Measurements from ENCODE around the gene CALCB. TPM values are rescaled to one million over a fixed set of nuclear protein-coding genes. Genes with fewer than 3 reads are reported as not detected.

Gene CALCB
- total RNA-seq, 1 donor from 2014 or later: not detected

DNA sequence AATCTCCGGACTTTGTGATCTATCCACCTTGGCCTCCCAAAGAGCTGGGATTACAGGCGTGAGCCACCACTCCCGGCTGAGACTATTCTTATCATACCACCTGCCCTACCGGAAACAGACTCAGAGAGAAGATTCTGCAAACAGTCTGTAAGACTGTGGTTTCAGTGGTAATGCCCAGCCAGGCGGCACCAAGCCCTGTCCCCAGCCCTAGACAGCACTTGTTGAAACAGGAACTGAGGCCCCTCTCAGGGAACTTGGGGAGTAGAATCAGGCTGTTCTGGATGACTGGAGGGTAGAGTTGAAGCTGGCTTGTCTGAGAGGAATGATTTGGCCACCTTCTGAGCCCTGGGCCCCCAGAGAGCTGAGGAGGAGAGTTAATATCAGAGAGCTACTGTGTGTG lies 40.0 kb downstream of the CALCB start:
- TF ChIP-seq CTCF (IDR thresholded peaks at IDR 0.05; ENCODE audit: unreplicated experiment): no peak
- H3K9me3 Mint-ChIP-seq (ENCODE audit: low read depth): no peaks in the 10 kb centered on the region
- H3K27ac Mint-ChIP-seq: no peak overlapping the region
- peaks cover 11% of the 10 kb centered on the region for H3K4me1 Mint-ChIP-seq (ENCODE audit: low read depth)
- H3K4me3 Mint-ChIP-seq (ENCODE audit: low read depth): peak overlapping the region; percentile 57
- peaks cover 63% of the 10 kb centered on the region for H3K27me3 Mint-ChIP-seq
- H3K36me3 Mint-ChIP-seq (ENCODE audit: insufficient read depth): no peaks in the 10 kb centered on the region
- DNase-seq (ENCODE audit: low spot score, unreplicated experiment): no peak

DNA sequence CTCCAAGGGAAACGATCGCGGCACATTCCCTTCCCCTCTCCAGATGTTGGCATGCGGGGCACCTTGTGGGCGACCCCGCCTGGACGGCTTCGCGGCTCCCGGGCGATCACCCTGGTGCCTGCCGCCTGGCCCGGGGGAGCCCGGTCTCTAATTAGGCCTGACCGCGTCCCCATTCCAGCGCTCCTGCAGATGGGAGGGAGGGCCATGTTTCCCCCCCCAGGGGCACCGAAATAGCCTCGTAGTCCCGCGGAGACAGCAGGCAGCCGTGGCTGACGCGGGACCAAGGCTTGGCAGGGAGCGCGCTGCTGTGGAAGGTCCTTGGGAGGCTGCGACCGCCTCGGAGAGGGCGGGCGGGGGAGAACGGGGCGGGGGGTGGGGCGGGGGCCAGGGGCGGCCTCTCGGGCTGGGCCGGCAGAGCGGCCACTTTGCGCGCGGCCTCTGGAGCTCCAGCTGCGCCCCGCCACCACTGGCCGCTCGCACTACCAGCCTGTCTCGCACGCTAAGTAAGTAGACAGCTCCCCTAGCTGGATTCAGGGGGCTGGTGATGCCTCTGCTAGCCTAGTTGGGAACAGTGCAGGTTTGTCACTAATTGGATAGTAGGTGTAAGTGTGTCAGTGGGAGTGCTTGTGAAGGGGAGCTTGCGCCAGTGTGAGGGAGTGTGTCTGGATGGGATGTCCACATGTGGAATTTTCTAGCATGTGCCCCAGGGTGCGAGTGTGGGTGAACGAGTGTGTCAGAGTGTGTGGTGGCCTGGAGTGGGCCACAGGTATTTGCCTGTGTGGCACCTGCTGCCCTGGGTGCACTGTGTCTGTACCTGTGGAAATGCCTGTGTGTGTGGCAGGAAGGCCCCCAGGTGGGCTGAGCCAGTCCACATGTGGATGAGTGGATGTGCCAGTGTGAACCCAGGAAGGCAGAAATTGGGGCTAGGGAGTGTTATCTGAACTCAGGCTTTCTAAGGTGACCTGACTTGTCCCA lies 41.4 kb downstream of the CALCB start, which contains the start of gene INSC:
INSC (plus strand) TSS at position 423 of the 975 bp plus-strand sequence. CDS start 34,252 bp downstream, outside the sequence.
- H3K27ac Mint-ChIP-seq: peak within 1 kb of the TSS; percentile 52
- H3K36me3 Mint-ChIP-seq (ENCODE audit: insufficient read depth): no peaks in the 10 kb centered on the region
- DNase-seq (ENCODE audit: low spot score, unreplicated experiment): peak; percentile 20
- no peaks in the 10 kb centered on the region for H3K9me3 Mint-ChIP-seq (ENCODE audit: low read depth)
- H3K4me1 Mint-ChIP-seq (ENCODE audit: low read depth): peaks cover 5% of the 10 kb centered on the region
- peak within 1 kb of the TSS; percentile 57 for H3K4me3 Mint-ChIP-seq (ENCODE audit: low read depth)
- no peak for TF ChIP-seq CTCF (IDR thresholded peaks at IDR 0.05; ENCODE audit: unreplicated experiment)
- peaks cover 70% of the 10 kb centered on the region for H3K27me3 Mint-ChIP-seq

DNA sequence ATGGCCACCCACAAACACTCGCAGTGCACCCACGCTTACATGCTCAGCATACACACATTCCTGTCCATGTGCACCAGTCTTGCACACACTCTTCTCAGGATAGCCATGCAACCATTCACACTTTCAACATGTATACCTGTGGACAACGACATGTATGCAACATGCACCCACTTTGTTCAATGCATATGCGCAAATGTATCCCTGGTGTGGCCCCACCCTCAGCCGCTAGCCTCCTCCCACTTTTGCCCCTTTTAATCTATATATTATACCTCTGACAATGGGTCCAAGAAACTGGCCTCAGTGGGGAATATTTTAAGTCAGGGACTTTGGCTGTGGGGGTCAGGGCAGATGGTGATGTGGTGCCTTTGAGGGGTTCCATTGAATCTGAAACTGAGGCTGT lies 42.3 kb downstream of the CALCB start:
- Mint-ChIP-seq H3K27ac (no peak overlapping the region), H3K9me3 (ENCODE audit: low read depth) (no peaks in the 10 kb centered on the region), H3K27me3 (peaks cover 70% of the 10 kb centered on the region), H3K36me3 (ENCODE audit: insufficient read depth) (no peaks in the 10 kb centered on the region), H3K4me3 (ENCODE audit: low read depth) (no peak overlapping the region), H3K4me1 (ENCODE audit: low read depth) (peaks cover 5% of the 10 kb centered on the region)
- no peak for DNase-seq (ENCODE audit: low spot score, unreplicated experiment)
- TF ChIP-seq CTCF (IDR thresholded peaks at IDR 0.05; ENCODE audit: unreplicated experiment): no peak

GRCh38 chr11:15117751-15118150 lies 44.4 kb downstream of the CALCB start:
- no peak for TF ChIP-seq CTCF (IDR thresholded peaks at IDR 0.05; ENCODE audit: unreplicated experiment)
- H3K9me3 Mint-ChIP-seq (ENCODE audit: low read depth): no peaks in the 10 kb centered on the region
- H3K27ac Mint-ChIP-seq: no peak overlapping the region
- DNase-seq (ENCODE audit: low spot score, unreplicated experiment): no peak
- no peak overlapping the region for H3K4me3 Mint-ChIP-seq (ENCODE audit: low read depth)
- H3K36me3 Mint-ChIP-seq (ENCODE audit: insufficient read depth): no peaks in the 10 kb centered on the region
- H3K4me1 Mint-ChIP-seq (ENCODE audit: low read depth): peaks cover 5% of the 10 kb centered on the region
- peaks cover 58% of the 10 kb centered on the region for H3K27me3 Mint-ChIP-seq

DNA sequence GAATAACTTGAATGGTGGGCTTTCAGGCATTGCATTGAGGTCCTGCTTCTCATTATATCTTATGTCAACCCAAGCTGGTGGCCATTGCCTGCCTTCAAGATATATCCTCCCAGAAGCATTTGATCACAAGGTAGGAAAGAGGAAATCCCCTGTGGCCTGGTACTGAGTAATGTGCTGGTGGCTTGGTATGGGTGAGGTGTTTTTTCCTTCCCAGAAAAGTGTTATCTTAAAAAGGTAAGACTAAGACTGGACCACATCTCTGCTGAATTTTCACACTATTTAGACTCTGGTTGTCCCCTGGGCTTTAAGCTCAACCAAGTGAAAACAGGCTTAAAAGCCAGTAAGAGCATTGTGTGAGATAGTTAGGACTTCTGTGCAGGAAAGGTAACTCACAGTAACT lies 45.0 kb downstream of the CALCB start:
- Mint-ChIP-seq H3K36me3 (ENCODE audit: insufficient read depth) (no peaks in the 10 kb centered on the region), H3K27me3 (peaks cover 57% of the 10 kb centered on the region), H3K4me1 (ENCODE audit: low read depth) (peaks cover 5% of the 10 kb centered on the region), H3K9me3 (ENCODE audit: low read depth) (no peaks in the 10 kb centered on the region), H3K27ac (no peak overlapping the region), H3K4me3 (ENCODE audit: low read depth) (no peak overlapping the region)
- no peak for TF ChIP-seq CTCF (IDR thresholded peaks at IDR 0.05; ENCODE audit: unreplicated experiment)
- no peak for DNase-seq (ENCODE audit: low spot score, unreplicated experiment)
